IPS DF 6.9 (cell line): ENCODE results near the gene SPECC1.

Experiments
- DNase-seq: peaks from one replicate; pipeline ENCODE4 v3.0.0-alpha.2; 2013; ENCODE audit warnings: low read depth, low spot score
- H3K27ac ChIP-seq: one replicate; pipeline ENCODE4 v1.5.1; 2013; ENCODE audit warnings: low read length, control low read depth
- H3K27me3 ChIP-seq: 2 replicates; pipeline ENCODE4 v1.6.1; 2013; ENCODE audit warnings: mild to moderate bottlenecking, low read length; ENCODE audit not compliant: control insufficient read depth, insufficient read depth
- H3K36me3 ChIP-seq: 2 replicates; pipeline ENCODE4 v1.6.1; 2013; ENCODE audit warnings: low read length; ENCODE audit not compliant: control insufficient read depth, insufficient read depth
- H3K4me1 ChIP-seq: 2 replicates; pipeline ENCODE4 v1.6.1; 2013; ENCODE audit warnings: low read length; ENCODE audit not compliant: control insufficient read depth, insufficient read depth
- H3K4me3 ChIP-seq: 2 replicates; pipeline ENCODE4 v1.5.1; 2013; ENCODE audit warnings: mild to moderate bottlenecking, low read length
- H3K9me3 ChIP-seq: 2 replicates; pipeline ENCODE4 v1.6.1; 2013; ENCODE audit warnings: low read length, inconsistent platforms; ENCODE audit not compliant: control insufficient read depth, insufficient read depth
- WGBS: extraction: QIAGEN DNeasy Blood & Tissue Kit; methylation state at CpG from one replicate; pipeline ENCODE4 v1.1.7; 2013; ENCODE audit warnings: mixed read lengths, missing lambda C conversion rate; ENCODE audit not compliant: insufficient read length, insufficient coverage; 5-methylcytosine and 5-hydroxymethylcytosine counted together

SPECC1 gene

GRCh38 chr17:20114466-20114865 lies 105.3 kb downstream of the SPECC1 start:
- Histone ChIP-seq H3K36me3 (no peaks in the 10 kb centered on the region), H3K27me3 (no peaks in the 10 kb centered on the region), H3K9me3 (no peaks in the 10 kb centered on the region), H3K27ac (no peak overlapping the region), H3K4me1 (no peaks in the 10 kb centered on the region), H3K4me3 (no peak overlapping the region)
- WGBS, result no CpG with 5 or more reads among the region's 2 CpGs
- DNase-seq, result no peak

GRCh38 chr17:20116683-20117309 lies 107.6 kb downstream of the SPECC1 start:
- H3K27me3 ChIP-seq, result no peaks in the 10 kb centered on the region
- H3K36me3 ChIP-seq, result no peaks in the 10 kb centered on the region
- DNase-seq, result no peak
- WGBS, result no CpG with 5 or more reads among the region's 8 CpGs
- H3K27ac ChIP-seq, result no peak overlapping the region
- H3K4me1 ChIP-seq, result peaks cover under 1% of the 10 kb centered on the region; the same call in 1 of the 2 replicates
- H3K4me3 ChIP-seq, result no peak overlapping the region
- no peaks in the 10 kb centered on the region for H3K9me3 ChIP-seq

GRCh38 chr17:20118280-20118679 lies 109.1 kb downstream of the SPECC1 start:
- peaks cover 2% of the 10 kb centered on the region; the same call in 1 of the 2 replicates for H3K4me1 ChIP-seq
- H3K36me3 ChIP-seq, result no peaks in the 10 kb centered on the region
- no CpG with 5 or more reads among the region's 1 CpG for WGBS
- no peaks in the 10 kb centered on the region for H3K9me3 ChIP-seq
- no peaks in the 10 kb centered on the region for H3K27me3 ChIP-seq
- no peak overlapping the region for H3K4me3 ChIP-seq
- DNase-seq, result no peak
- H3K27ac ChIP-seq, result no peak overlapping the region

GRCh38 chr17:20120836-20121235 lies 111.7 kb downstream of the SPECC1 start:
- DNase-seq, result no peak
- no CpG with 5 or more reads among the region's 3 CpGs for whole genome bisulfite sequencing
- Histone ChIP-seq H3K4me1 (peaks cover 2% of the 10 kb centered on the region; the same call in 1 of the 2 replicates), H3K4me3 (no peak overlapping the region), H3K27me3 (no peaks in the 10 kb centered on the region), H3K36me3 (no peaks in the 10 kb centered on the region), H3K27ac (no peak overlapping the region), H3K9me3 (no peaks in the 10 kb centered on the region)

GRCh38 chr17:20121359-20122253 lies 112.4 kb downstream of the SPECC1 start:
- peaks cover 2% of the 10 kb centered on the region; the same call in 1 of the 2 replicates for H3K4me1 ChIP-seq
- H3K27ac ChIP-seq, result no peak overlapping the region
- no peaks in the 10 kb centered on the region for H3K27me3 ChIP-seq
- H3K9me3 ChIP-seq, result no peaks in the 10 kb centered on the region
- no peak overlapping the region for H3K4me3 ChIP-seq
- WGBS, result no CpG with 5 or more reads among the region's 11 CpGs
- H3K36me3 ChIP-seq, result no peaks in the 10 kb centered on the region
- peak; percentile 89 for DNase-seq

- Histone ChIP-seq H3K9me3 (no peaks in the 10 kb centered on the region), H3K4me1 (peaks cover 2% of the 10 kb centered on the region; the same call in 1 of the 2 replicates), H3K4me3 (no peak overlapping the region), H3K27ac (no peak overlapping the region), H3K27me3 (no peaks in the 10 kb centered on the region), H3K36me3 (no peaks in the 10 kb centered on the region)
- WGBS, result no CpG with 5 or more reads among the region's 8 CpGs
- no peak for DNase-seq
Observed at GRCh38 chr17:20122254-20122879, 113.2 kb downstream of the SPECC1 start.

GRCh38 chr17:20123209-20123608 lies 114.0 kb downstream of the SPECC1 start:
- no peak overlapping the region for H3K27ac ChIP-seq
- no peak for DNase-seq
- H3K36me3 ChIP-seq, result no peaks in the 10 kb centered on the region
- no peak overlapping the region for H3K4me3 ChIP-seq
- H3K27me3 ChIP-seq, result no peaks in the 10 kb centered on the region
- WGBS, result no CpG with 5 or more reads among the region's 4 CpGs
- no peaks in the 10 kb centered on the region for H3K9me3 ChIP-seq
- peaks cover 2% of the 10 kb centered on the region; the same call in 1 of the 2 replicates for H3K4me1 ChIP-seq

GRCh38 chr17:20125724-20126123 lies 116.6 kb downstream of the SPECC1 start:
- no peaks in the 10 kb centered on the region for H3K27me3 ChIP-seq
- peaks cover 2% of the 10 kb centered on the region; the same call in 1 of the 2 replicates for H3K4me1 ChIP-seq
- no peak for DNase-seq
- H3K4me3 ChIP-seq, result no peak overlapping the region
- H3K27ac ChIP-seq, result no peak overlapping the region
- no peaks in the 10 kb centered on the region for H3K9me3 ChIP-seq
- no peaks in the 10 kb centered on the region for H3K36me3 ChIP-seq
- no CpG with 5 or more reads among the region's 6 CpGs for WGBS

- Histone ChIP-seq H3K36me3 (no peaks in the 10 kb centered on the region), H3K4me1 (no peaks in the 10 kb centered on the region), H3K27me3 (no peaks in the 10 kb centered on the region), H3K9me3 (no peaks in the 10 kb centered on the region), H3K27ac (no peak overlapping the region), H3K4me3 (no peak overlapping the region)
- DNase-seq, result no peak
- WGBS, result no CpG with 5 or more reads among the region's 6 CpGs
Observed at GRCh38 chr17:20127360-20128035, 118.3 kb downstream of the SPECC1 start.
